Endothelial cell of umbilical vein (primary cell): Measurements from ENCODE around the gene RAB6B.

ENCODE experiments used
- EZH2 ChIP-seq: IDR thresholded peaks from 2 replicates; pipeline ENCODE4 v1.6.1; 2012; ENCODE audit warnings: borderline replicate concordance, low read depth, mild to moderate bottlenecking, moderate library complexity, low read length, inconsistent platforms; ENCODE audit not compliant: severe bottlenecking
- FOS ChIP-seq: IDR thresholded peaks from 2 replicates; pipeline ENCODE4 v1.6.1; 2011; ENCODE audit warnings: mild to moderate bottlenecking, low read length, moderate library complexity, borderline replicate concordance; ENCODE audit not compliant: insufficient read depth
- MYC ChIP-seq: IDR thresholded peaks from one replicate; pipeline ENCODE4 v1.6.1; 2011; ENCODE audit warnings: mild to moderate bottlenecking, low read depth, low read length
- POLR2A ChIP-seq: IDR thresholded peaks from 2 replicates; pipeline ENCODE4 v1.6.1; 2012; ENCODE audit warnings: low read depth, mild to moderate bottlenecking, control low read depth, low read length
- POLR2AphosphoS5 ChIP-seq: IDR thresholded peaks from 2 replicates; pipeline ENCODE4 v1.6.1; 2012; ENCODE audit warnings: low read depth, mild to moderate bottlenecking, control low read depth, low read length, moderate library complexity; ENCODE audit not compliant: insufficient read depth
- TF ChIP-seq, protein P1 (sequence below), 2 donors: IDR thresholded peaks; 1 replicate in 1 of 2; 2 replicates in 1 of 2; pipeline ENCODE4 v1.5.1; 2011; ENCODE audit warnings: low read length in 2 of 2, mild to moderate bottlenecking in 2 of 2, moderate library complexity in 2 of 2, control low read depth in 1 of 2, inconsistent platforms in 1 of 2, low read depth in 1 of 2; ENCODE audit not compliant: insufficient read depth in 1 of 2; ENCODE audit errors: extremely low read depth in 1 of 2

DNA sequence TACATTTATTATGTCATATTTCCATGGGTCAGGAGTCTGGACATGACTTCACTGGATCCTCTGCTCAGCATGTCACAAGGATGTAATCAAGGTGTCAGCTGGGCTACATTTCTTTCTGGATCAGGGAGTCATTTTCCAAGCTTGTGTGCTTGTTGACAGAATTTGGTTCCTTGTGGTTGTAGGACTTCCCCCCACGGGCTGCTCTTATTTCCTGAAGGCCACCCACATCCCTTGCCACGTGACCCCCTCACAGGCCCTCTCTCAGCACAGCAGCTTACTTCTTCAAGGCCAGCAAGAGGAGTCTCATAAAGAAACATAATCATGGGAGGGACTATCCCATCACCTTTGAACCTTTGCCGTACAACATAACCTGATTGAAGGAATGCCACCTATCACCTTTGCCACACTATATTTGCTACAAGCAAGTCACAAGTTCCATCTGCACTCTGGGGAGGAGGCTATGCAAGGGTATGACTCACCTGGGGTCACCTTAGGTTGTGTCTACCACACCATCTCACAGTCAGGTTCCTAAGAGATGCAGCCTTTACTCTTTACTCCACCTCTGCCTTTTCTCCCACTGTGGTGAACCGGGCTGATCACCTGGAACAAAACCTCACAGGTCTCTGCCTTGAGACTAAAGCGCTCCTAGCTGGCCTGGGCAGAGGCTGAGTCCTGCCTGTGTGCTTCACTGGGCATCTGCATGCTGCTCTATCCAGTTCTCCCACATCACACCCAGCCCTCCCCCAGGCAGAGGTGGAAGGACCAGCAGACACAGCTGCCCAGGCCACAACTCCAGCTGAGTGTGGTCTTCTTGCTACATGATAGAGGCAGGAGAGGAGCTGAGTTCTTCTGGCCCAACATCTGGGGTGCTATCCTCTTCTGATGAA, 13.5 kb downstream of the RAB6B start:
- TF ChIP-seq POLR2AphosphoS5 (no peak), EZH2 (no peak), FOS (no peak), POLR2A (no peak), MYC (no peak)
- TF ChIP-seq, protein P1, sequence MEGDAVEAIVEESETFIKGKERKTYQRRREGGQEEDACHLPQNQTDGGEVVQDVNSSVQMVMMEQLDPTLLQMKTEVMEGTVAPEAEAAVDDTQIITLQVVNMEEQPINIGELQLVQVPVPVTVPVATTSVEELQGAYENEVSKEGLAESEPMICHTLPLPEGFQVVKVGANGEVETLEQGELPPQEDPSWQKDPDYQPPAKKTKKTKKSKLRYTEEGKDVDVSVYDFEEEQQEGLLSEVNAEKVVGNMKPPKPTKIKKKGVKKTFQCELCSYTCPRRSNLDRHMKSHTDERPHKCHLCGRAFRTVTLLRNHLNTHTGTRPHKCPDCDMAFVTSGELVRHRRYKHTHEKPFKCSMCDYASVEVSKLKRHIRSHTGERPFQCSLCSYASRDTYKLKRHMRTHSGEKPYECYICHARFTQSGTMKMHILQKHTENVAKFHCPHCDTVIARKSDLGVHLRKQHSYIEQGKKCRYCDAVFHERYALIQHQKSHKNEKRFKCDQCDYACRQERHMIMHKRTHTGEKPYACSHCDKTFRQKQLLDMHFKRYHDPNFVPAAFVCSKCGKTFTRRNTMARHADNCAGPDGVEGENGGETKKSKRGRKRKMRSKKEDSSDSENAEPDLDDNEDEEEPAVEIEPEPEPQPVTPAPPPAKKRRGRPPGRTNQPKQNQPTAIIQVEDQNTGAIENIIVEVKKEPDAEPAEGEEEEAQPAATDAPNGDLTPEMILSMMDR (IDR thresholded peaks at IDR 0.05; ENCODE audit: extremely low read depth in 1 of 2, insufficient read depth in 1 of 2, low read depth in 1 of 2, low read length in 2 of 2) = no peak
